Glutamatergic neuron (in vitro differentiated cells): Measurements from ENCODE around the gene DCTN5. TPM values are rescaled to one million over a fixed set of nuclear protein-coding genes. Genes with fewer than 3 reads are reported as not detected.

Experiments
- DNase-seq: peaks from one replicate; pipeline ENCODE4 v3.0.0; 2022
- H3K27ac Mint-ChIP-seq: one replicate; pipeline ENCODE4 v1.8.0; 2020; ENCODE audit warnings: mild to moderate bottlenecking, mixed read lengths, inconsistent platforms; ENCODE audit not compliant: unreplicated experiment
- H3K27me3 Mint-ChIP-seq: one replicate; pipeline ENCODE4 v1.8.0; 2020; ENCODE audit warnings: mild to moderate bottlenecking, moderate library complexity, mixed read lengths, inconsistent platforms; ENCODE audit not compliant: unreplicated experiment
- H3K36me3 Mint-ChIP-seq: one replicate; pipeline ENCODE4 v1.8.0; 2020; ENCODE audit warnings: mild to moderate bottlenecking, mixed read lengths, inconsistent platforms; ENCODE audit not compliant: unreplicated experiment
- H3K4me1 Mint-ChIP-seq: one replicate; pipeline ENCODE4 v1.8.0; 2020; ENCODE audit warnings: mild to moderate bottlenecking, low read depth, mixed read lengths, inconsistent platforms; ENCODE audit not compliant: unreplicated experiment
- H3K4me3 Mint-ChIP-seq: one replicate; pipeline ENCODE4 v1.8.0; 2020; ENCODE audit warnings: mild to moderate bottlenecking, mixed read lengths, inconsistent platforms; ENCODE audit not compliant: unreplicated experiment
- H3K9me3 Mint-ChIP-seq: one replicate; pipeline ENCODE4 v1.8.0; 2020; ENCODE audit warnings: mild to moderate bottlenecking, moderate library complexity, mixed read lengths, inconsistent platforms; ENCODE audit not compliant: unreplicated experiment
- CTCF ChIP-seq: fragments of 200-600 bp; sonication (generic); IDR thresholded peaks from one replicate; pipeline ENCODE4 v1.5.0; 2021; ENCODE audit not compliant: partially characterized antibody, unreplicated experiment
- long read RNA-seq: library from polyadenylated mRNA; unstranded; transcript quantifications from one replicate; pipeline ENCODE4 v2.0.0, GENCODE V29; 2020; ENCODE audit not compliant: unreplicated experiment
- total RNA-seq: library from RNA; stranded (reverse); fragmentation: NEBNext Ultra II Directional; extraction: Animal tissue kit (Norgen Biotek cat#: 25700); gene quantifications from one replicate; pipeline ENCODE4 v1.2.1, GENCODE V29; 2021; ENCODE audit not compliant: unreplicated experiment

Gene DCTN5
- total RNA-seq: 96.5 TPM
- long read RNA-seq, full-length matches to known transcripts: 22 of 23 reads
- long read RNA-seq, partial matches to known transcripts: 0 of 23 reads
- long read RNA-seq, other reads (novel, unspliced or antisense): 1 of 23 reads

- H3K27ac Mint-ChIP-seq: peak within 1 kb of the TSS; percentile 90
- peaks cover 4% of the 10 kb centered on the region for H3K4me1 Mint-ChIP-seq
- no peak for TF ChIP-seq CTCF
- H3K27me3 Mint-ChIP-seq: peaks cover 7% of the 10 kb centered on the region
- H3K4me3 Mint-ChIP-seq: peak within 1 kb of the TSS; percentile 96
- DNase-seq: peak; percentile 95
- H3K36me3 Mint-ChIP-seq: no peaks in the 10 kb centered on the region
- no peaks in the 10 kb centered on the region for H3K9me3 Mint-ChIP-seq
These were observed at the start of gene DCTN5, which contains the start of gene PALB2 for GRCh38 chr16:23640931-23641765. Gene DCTN5, plus strand, starts transcription at chr16:23641466. Its CDS starts 77 bp downstream, at chr16:23641543. Gene PALB2, minus strand, starts transcription at chr16:23641310. Its CDS starts 153 bp downstream, at chr16:23641157.

GRCh38 chr16:23594186-23594585, 47.1 kb upstream of the DCTN5 start:
- H3K36me3 Mint-ChIP-seq: no peaks in the 10 kb centered on the region
- H3K4me1 Mint-ChIP-seq: peaks cover 3% of the 10 kb centered on the region
- no peak overlapping the region for H3K27ac Mint-ChIP-seq
- no peak for DNase-seq
- no peaks in the 10 kb centered on the region for H3K9me3 Mint-ChIP-seq
- peaks cover 3% of the 10 kb centered on the region for H3K27me3 Mint-ChIP-seq
- no peak overlapping the region for H3K4me3 Mint-ChIP-seq
- TF ChIP-seq CTCF: no peak

- Mint-ChIP-seq H3K4me1 (peaks cover 7% of the 10 kb centered on the region), H3K4me3 (peak overlapping the region; percentile 87), H3K27ac (peak overlapping the region; percentile 44), H3K9me3 (no peaks in the 10 kb centered on the region), H3K27me3 (peaks cover 4% of the 10 kb centered on the region), H3K36me3 (no peaks in the 10 kb centered on the region)
- no peak for TF ChIP-seq CTCF
- no peak for DNase-seq
These were observed 45.9 kb upstream of the DCTN5 start for GRCh38 chr16:23595246-23595950.

- H3K4me1 Mint-ChIP-seq: peaks cover 7% of the 10 kb centered on the region
- no peaks in the 10 kb centered on the region for H3K36me3 Mint-ChIP-seq
- TF ChIP-seq CTCF: peak; percentile 99
- DNase-seq: peak; percentile 97
- peak within 1 kb of the TSS; percentile 87 for H3K4me3 Mint-ChIP-seq
- H3K9me3 Mint-ChIP-seq: no peaks in the 10 kb centered on the region
- H3K27ac Mint-ChIP-seq: peak within 1 kb of the TSS; percentile 84
- peaks cover 4% of the 10 kb centered on the region for H3K27me3 Mint-ChIP-seq
These were observed 45.1 kb upstream of the DCTN5 start, which contains the start of gene NDUFAB1 for GRCh38 chr16:23595951-23596720. Gene NDUFAB1, minus strand, starts transcription at chr16:23596316. Its CDS starts 26 bp downstream, at chr16:23596290.
